GM18519 (cell line): ENCODE data around the gene FAM234B.
"Not testable (repeated sequence)": the region's sequence is repeated elsewhere in the genome, so short reads cannot be mapped to it uniquely, and the experiment has no call there.

ENCODE experiments used
- ATAC-seq: cut with Tn5 transposase; IDR thresholded peaks from one replicate; pipeline ENCODE4 v1.9.1; 2021; ENCODE audit warnings: mild to moderate bottlenecking, moderate library complexity; ENCODE audit not compliant: unreplicated experiment, low FRiP score

Gene FAM234B

GRCh38 chr12:13023811-13024530 lies 20.2 kb upstream of the FAM234B start:
- no peak for ATAC-seq

DNA sequence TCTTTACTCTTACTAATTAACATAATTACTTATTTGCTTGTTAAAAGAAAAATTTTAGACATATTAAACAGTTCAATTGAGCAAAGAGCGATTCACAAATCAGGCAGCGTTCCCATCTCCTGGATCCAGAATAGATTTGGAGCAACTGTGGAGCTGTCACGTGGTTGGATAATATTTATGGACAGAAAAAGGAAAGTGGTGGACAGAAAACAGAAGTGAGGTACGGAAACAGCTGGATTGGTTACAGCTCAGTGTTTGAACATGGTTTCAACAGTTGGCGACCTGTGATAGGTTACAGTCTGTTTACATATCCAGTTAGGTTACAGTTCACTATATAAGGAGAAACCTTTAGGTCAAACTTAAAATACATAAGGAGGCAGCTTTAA lies 19.7 kb upstream of the FAM234B start:
- no peak for ATAC-seq

GRCh38 chr12:13026286-13026685 lies 17.9 kb upstream of the FAM234B start:
- no peak for ATAC-seq

- no peak for ATAC-seq
Observed at GRCh38 chr12:13027032-13027431, 17.1 kb upstream of the FAM234B start.

DNA sequence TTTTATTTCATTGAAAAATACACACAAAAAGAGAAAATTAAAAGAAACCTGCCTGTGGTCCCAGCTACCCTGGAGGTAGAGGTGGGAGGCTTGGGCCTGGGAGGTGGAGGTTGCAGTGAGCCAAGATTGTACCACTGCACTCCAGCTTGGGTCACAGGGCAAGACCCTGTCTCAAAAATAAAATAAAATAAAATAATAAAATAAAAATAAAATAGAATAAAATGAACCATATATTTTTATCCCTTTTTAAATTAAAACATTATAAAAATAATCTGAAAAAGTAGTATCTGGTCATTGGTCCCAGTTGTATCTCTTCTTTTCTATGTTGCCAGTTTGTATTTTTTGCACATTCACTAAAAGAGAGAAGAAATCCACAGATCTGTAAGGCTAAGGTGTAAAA lies 16.7 kb upstream of the FAM234B start:
- no peak for ATAC-seq

GRCh38 chr12:13028825-13029570 lies 15.2 kb upstream of the FAM234B start:
- no peak for ATAC-seq

- ATAC-seq = no peak
Observed at GRCh38 chr12:13030541-13031291, 13.5 kb upstream of the FAM234B start.

GRCh38 chr12:13032164-13032563 lies 12.0 kb upstream of the FAM234B start:
- no peak for ATAC-seq

DNA sequence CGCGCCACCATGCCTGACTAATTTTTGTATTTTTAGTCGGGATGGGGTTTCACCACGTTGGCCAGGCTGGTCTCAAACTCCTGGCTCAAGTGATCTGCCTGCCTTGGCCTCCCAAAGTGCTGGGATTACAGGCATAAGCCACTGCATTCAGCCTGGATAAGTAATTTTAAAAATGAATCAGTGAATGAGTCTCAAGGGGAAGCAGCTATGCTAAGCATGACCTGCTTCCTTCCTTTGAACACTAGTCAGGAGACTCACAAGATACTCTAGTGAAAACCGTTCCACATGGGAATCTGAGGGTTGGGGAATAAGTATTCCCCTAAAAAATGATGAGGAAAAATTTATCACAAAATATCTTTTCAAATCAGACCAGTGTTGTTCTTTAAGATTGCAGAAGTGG lies 10.7 kb upstream of the FAM234B start:
- no peak for ATAC-seq

- not testable (repeated sequence) for ATAC-seq
Observed at GRCh38 chr12:13035335-13035734, 8.8 kb upstream of the FAM234B start.

DNA sequence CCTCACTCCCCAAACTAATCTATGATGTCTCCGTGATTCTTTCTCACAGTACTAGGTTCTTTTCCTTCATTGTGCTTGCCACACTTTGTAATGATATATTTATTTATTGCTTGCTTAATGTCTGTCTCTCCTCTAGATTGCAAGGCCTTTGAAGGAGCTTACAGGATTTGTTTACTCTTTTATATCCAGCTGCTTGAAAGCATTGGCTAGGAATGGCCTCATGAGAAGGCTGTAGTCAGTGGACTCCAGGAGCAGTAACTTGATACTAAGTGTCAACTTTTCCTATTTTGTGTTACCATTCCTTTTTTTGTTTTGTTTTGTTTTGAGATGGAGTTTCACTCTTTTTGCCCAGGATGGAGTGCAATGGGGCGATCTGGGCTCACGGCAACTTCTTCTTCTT lies 7.3 kb upstream of the FAM234B start:
- no peak for ATAC-seq

DNA sequence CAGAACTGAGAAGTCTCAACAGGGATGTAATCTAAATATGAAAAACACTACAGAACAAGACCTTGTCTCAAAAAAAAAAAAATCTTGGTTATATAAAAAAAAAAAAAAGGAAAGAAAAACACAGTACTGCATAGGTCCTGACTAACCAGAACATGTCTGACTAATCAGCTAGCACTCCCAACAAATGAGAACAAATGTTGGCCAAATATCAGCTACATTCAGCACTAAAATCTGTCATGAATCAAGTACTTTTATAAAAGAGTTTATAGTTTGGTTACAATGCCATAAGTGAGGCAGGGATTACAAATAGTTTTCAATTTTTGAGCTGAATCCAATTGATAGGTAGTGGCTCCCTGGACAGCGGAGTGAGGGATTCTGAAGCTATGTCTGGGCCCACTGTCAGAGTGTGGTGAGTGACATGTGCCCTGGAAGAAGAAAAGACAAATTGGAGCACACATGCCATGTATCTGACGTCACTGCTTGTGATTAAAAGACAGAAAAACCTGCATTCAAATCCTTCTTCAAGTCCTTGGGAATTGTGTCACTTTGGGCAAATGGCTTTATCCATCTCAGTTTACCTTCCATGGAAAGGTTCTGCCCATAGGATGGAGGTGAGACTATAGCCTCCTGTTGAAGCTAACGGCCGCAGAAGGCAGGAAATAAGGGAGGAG lies 5.6 kb upstream of the FAM234B start:
- ATAC-seq = no peak

DNA sequence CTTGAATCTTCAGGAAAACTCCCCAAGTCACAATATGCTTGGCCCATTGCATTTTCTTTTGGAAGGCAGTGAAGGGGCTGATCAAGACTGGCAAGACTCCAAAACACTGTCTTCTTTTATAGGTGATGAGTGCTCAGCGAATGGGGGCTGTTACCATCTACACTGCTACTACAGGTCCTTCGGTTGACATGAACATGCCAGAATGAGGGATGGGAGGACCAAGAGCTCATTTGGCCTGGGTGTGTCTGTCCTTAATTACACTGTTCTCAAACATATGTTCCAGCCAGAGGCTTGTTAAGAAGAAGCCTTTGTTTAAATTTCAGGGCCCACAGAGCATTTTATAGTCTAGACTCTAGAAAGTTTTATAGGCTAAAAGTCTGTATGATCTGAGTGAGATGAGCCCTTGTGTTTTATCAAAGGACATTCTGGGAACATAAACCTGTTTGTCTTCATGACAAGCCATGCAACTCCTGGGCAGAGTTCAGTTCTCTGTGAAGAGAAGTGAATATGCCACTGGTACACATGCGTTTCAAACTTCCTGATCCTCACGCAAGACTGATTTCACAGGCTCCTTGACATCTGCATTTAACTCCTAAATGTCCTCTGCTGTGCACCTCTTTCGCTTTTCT lies 4.7 kb upstream of the FAM234B start:
- no peak for ATAC-seq

DNA sequence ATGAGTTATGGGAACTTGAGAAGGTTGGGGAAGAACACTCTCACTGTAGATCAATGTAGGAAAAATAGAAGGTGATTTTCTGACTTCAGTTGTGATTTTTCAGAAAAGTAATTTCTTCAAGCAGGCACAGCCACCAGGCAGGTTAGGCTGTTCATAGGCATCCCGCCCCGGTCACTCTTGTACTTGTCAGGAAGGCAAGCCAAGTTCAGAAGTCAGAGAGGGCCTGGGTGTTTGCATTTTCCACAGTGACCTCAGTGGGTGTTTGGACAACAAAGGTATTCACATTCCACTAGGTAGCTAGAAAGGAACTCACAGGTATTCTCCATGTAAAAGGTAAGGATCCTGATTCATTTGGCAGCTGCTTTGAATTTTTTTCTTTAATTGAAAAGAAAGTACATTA lies 3.0 kb upstream of the FAM234B start:
- no peak for ATAC-seq

DNA sequence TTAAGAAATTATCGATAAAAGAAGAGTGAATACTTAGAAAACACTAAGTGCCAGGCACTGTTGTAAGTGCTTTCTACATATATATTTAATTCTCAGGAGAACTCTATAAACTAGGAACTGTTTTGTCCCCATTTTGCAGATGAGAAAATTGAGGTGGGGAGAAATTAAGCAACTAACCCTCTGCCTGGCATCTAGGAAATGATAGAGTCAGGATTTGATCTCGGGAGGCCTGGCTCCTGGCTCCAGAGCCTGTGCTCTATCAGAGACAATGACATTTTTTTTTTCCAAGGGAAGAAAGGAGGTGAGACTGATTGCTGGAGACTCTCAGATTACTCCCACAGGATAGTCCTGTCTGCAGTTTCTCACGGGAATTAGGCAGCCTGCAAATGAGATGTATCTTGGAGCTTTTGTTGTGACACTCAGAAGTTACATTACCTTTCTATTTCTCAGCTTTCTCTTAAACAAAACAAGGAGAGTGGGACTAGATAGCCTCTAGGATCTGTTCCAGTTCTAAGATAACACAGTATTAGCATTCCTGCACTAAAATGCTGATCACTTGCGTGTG lies 1.4 kb upstream of the FAM234B start:
- no peak for ATAC-seq

DNA sequence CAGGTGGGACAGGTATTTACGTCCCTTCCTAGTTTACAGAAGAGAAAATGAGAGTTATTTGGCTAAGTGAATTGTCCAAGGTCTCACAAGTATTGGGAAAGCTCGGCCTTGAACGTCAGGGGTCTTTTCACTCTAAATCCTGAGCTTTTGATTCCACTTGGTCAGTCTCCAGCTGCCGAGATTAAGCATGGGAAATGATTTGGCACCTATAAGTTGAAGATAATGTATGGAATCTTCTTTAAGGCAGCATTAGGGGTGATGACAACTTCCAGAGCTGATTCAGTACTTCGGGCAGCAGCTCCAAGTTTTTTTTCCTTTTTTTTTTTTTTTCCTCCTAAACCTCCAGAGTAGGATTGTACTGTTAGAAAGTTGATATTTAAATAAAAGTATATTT lies 722 bp downstream of the FAM234B start:
- ATAC-seq = no peak

DNA sequence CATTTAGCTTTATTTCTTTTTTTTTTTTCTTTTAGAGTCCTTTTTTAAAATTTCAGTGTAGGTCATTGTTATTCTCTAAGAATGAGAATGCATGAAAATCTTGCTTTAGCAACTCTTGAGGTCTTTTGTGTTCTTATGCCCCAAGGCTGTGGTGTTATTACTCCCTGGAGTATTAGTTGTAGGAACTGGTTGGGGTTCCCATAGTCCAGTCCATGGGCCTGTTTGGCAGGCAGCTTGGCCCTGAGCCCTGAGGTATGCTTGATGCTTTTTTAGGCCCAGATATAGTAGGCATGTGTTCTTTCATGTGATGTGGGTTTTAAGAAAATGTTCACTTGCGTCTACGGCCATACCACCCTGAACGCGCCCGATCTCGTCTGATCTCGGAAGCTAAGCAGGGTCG lies 1.6 kb downstream of the FAM234B start:
- no peak for ATAC-seq

- no peak for ATAC-seq
Observed at GRCh38 chr12:13046964-13047363, 2.8 kb downstream of the FAM234B start.

GRCh38 chr12:13049816-13050215 lies 5.6 kb downstream of the FAM234B start:
- no peak for ATAC-seq

DNA sequence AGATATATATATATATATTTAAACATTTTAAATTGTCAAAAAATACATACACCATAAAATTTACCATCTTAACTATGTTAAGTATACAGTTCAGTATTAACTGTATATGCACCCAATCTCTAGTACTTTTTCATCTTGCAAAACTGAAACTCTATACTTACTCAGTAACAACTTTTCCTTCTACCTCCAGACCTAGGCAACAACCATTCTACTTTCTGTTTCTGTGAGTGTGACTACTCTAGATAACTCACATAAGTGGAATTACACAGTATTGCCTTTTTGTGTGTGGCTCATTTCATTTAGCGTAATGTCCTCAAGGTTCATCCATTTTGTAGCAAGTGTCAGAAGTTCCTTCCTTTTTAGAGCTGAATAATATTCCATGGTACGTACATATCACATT lies 8.2 kb downstream of the FAM234B start:
- ATAC-seq = no peak
